Raji (cell line): ENCODE results near the gene ACSM4.

Experiments
- POLR2A ChIP-seq: IDR thresholded peaks from 2 replicates; pipeline ENCODE4 v1.6.1; 2011; ENCODE audit warnings: low read depth, low read length, control low read depth; ENCODE audit not compliant: insufficient read depth

Gene ACSM4, protein sequence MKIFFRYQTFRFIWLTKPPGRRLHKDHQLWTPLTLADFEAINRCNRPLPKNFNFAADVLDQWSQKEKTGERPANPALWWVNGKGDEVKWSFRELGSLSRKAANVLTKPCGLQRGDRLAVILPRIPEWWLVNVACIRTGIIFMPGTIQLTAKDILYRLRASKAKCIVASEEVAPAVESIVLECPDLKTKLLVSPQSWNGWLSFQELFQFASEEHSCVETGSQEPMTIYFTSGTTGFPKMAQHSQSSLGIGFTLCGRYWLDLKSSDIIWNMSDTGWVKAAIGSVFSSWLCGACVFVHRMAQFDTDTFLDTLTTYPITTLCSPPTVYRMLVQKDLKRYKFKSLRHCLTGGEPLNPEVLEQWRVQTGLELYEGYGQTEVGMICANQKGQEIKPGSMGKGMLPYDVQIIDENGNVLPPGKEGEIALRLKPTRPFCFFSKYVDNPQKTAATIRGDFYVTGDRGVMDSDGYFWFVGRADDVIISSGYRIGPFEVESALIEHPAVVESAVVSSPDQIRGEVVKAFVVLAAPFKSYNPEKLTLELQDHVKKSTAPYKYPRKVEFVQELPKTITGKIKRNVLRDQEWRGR

GRCh38 chr12:7303772-7304171 lies at the start of gene ACSM4:
Gene ACSM4 (plus strand): TSS chr12:7304072. CDS start chr12:7304332, 260 bp downstream.
- TF ChIP-seq POLR2A, result no peak

- no peak for TF ChIP-seq POLR2A
Observed at GRCh38 chr12:7259060-7259459, 44.8 kb upstream of the ACSM4 start.

GRCh38 chr12:7264538-7264937 lies 39.3 kb upstream of the ACSM4 start:
- TF ChIP-seq POLR2A, result no peak

DNA sequence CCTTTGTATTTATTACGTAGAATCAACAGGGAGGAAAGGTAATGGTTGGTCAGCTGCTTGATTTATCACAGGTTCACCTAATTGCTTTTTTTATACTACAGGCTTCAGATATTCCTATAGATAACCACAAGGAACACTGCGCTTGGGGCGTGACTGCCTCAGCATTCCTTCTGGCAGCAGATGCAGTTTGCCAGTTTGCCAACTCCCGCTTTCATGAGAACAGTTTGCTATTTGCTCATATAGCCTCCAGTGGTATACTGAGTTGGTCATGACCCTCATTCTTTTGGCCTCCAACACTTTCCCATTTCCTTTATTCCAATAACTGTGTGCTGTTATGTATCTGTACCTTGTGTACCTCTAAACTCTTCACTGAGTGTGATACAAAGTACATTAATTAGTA lies 38.6 kb upstream of the ACSM4 start:
- TF ChIP-seq POLR2A, result no peak

- TF ChIP-seq POLR2A, result no peak
Observed at GRCh38 chr12:7269273-7269672, 34.6 kb upstream of the ACSM4 start.

- no peak for TF ChIP-seq POLR2A
Observed at GRCh38 chr12:7271893-7272514, 31.9 kb upstream of the ACSM4 start.

DNA sequence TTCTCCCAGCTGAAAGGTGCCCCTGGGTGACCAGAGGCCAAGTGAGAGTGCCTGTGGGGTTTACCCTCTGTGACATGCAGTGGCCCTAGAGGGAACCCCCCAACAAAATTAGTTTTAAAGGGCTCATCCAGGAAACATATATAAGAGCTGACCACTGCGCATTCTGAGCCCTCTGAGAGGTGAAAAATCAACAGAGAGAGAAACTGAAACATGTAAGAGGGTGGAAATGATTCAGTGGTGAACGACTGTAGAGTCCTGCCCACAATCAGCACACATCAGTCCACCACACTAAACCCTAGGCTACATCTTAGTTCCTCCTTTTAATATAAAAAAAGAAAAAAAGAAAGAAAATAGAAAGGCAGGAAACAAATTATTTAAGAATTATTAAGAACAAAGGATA lies 21.0 kb upstream of the ACSM4 start:
- no peak for TF ChIP-seq POLR2A

- no peak for TF ChIP-seq POLR2A
Observed at GRCh38 chr12:7289743-7290142, 14.1 kb upstream of the ACSM4 start.

GRCh38 chr12:7292300-7292699 lies 11.6 kb upstream of the ACSM4 start:
- TF ChIP-seq POLR2A, result no peak

DNA sequence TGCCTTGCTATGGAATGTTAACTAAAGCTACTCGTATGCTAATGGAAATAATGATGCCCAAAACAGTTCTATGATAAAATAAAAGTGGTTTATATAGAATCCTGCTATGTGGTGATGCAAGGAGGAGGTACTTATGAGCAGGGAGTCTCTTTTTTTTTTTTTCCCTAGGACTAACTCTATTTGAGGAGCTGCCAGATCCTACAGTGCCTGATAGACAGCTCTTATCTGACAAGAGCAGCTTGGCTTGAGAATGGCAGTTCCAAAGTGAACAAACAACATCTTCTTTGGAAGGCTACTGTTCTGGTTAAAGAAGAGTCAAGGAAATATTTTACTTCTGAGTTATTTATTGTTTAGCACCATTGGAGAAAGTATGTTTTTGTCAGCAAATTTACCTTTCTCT lies 10.2 kb upstream of the ACSM4 start:
- TF ChIP-seq POLR2A, result no peak

GRCh38 chr12:7295529-7295928 lies 8.3 kb upstream of the ACSM4 start:
- TF ChIP-seq POLR2A, result no peak

- TF ChIP-seq POLR2A, result no peak
Observed at GRCh38 chr12:7297865-7298264, 6.0 kb upstream of the ACSM4 start.

- TF ChIP-seq POLR2A, result no peak
Observed at GRCh38 chr12:7302266-7302986, 1.4 kb upstream of the ACSM4 start.

- TF ChIP-seq POLR2A, result no peak
Observed at GRCh38 chr12:7303230-7303629, 642 bp upstream of the ACSM4 start.

- TF ChIP-seq POLR2A, result no peak
Observed at GRCh38 chr12:7304456-7304855, 584 bp downstream of the ACSM4 start.
